ENCODE measurements around the gene ARHGAP10.

- TF ChIP-seq CTCF (IDR thresholded peaks at IDR 0.05; ENCODE audit: borderline replicate concordance, extremely low read depth, low read length, poor library complexity, severe bottlenecking) = no peak
- TF ChIP-seq EZH2 (IDR thresholded peaks at IDR 0.05; ENCODE audit: borderline replicate concordance, low read depth, low read length, severe bottlenecking) = no peak
Measured at GRCh38 chr4:147928400-147928799, 196.5 kb downstream of the ARHGAP10 start.

Data from DND-41 (cell line).